GM12878 (cell line): ENCODE measurements around the gene GTPBP4. TPM values are rescaled to one million over a fixed set of nuclear protein-coding genes. Genes with fewer than 3 reads are reported as not detected.

Experiments used
- ATF3 ChIP-seq: IDR thresholded peaks from 2 replicates; pipeline ENCODE4 v1.6.1; 2011; ENCODE audit warnings: low read depth, mild to moderate bottlenecking, low read length, moderate library complexity, borderline replicate concordance; ENCODE audit errors: extremely low read depth
- BCL3 ChIP-seq: IDR thresholded peaks from 2 replicates; pipeline ENCODE4 v1.6.1; 2011; ENCODE audit warnings: borderline replicate concordance, low read depth, mild to moderate bottlenecking, moderate library complexity, low read length; ENCODE audit not compliant: insufficient read depth, poor library complexity, severe bottlenecking
- CREM ChIP-seq: IDR thresholded peaks from 2 replicates; pipeline ENCODE4 v1.6.1; 2014; ENCODE audit warnings: antibody characterized with exemption, low read depth
- MAX ChIP-seq: IDR thresholded peaks from 2 replicates; pipeline ENCODE4 v1.6.1; 2012; ENCODE audit warnings: low read depth, low read length, improper control_type of control experiment
- RAD51 ChIP-seq: fragments of 450-650 bp; IDR thresholded peaks from 2 replicates; pipeline ENCODE4 v1.6.1; 2016; ENCODE audit warnings: moderate library complexity, mild to moderate bottlenecking, inconsistent platforms
- WRNIP1 ChIP-seq: IDR thresholded peaks from 2 replicates; pipeline ENCODE4 v1.6.1; 2011; ENCODE audit warnings: low read depth, low read length, improper control_type of control experiment, borderline replicate concordance
- ZNF687 ChIP-seq: fragments of 450-650 bp; IDR thresholded peaks from 2 replicates; pipeline ENCODE4 v1.6.1; 2017; ENCODE audit warnings: mild to moderate bottlenecking, moderate library complexity
- polyA plus RNA-seq, 11 experiments: library from polyadenylated mRNA; depleted of rRNA in 4 of 11; unstranded in 6 of 11; stranded (reverse) in 5 of 11; fragments of >200 nt; fragmentation: Nextera tagmentation in 4 of 11; fragmentation: Illumina TruSeq in 1 of 11; extraction: Ambion mirVana in 4 of 11; extraction: Trizol in 1 of 11; gene quantifications; 1 replicate in 1 of 11; 2 replicates in 10 of 11; pipeline versions ENCODE4 v1.2.1 to v1.2.3, GENCODE V29; 2011 to 2016; ENCODE audit warnings: inconsistent platforms in 2 of 11, missing spikeins in 2 of 11, low read depth in 1 of 11
- total RNA-seq, 4 experiments: library from RNA; depleted of rRNA in 3 of 4; stranded (reverse); fragments of >200 nt in 3 of 4; fragmentation: Illumina TruSeq in 1 of 4; extraction: Trizol in 1 of 4; gene quantifications; 2 replicates each; pipeline versions ENCODE4 v1.2.1 to v1.2.3, GENCODE V29; 2013 to 2021

GTPBP4 gene
- total and polyA plus RNA-seq, 10 of the 15 experiments (the other 5 are each of a cell fraction or from before 2014, with no cell fraction given), result 58.5 to 118 (median 71.4) TPM

- TF ChIP-seq ZNF687 (peak; percentile 71), WRNIP1 (no peak), CREM (peak; percentile 49), BCL3 (peak; percentile 7), RAD51 (peak; percentile 65; the same call in 1 of the 2 replicates), ATF3 (peak; percentile 38; the same call in 1 of the 2 replicates), MAX (peak; percentile 59; the same call in 1 of the 2 replicates)
Observed at GRCh38 chr10:1036341-1036791, 48.1 kb downstream of the GTPBP4 start (continued).
